ENCODE results near the gene PPBP.
"Not testable (repeated sequence)": the region's sequence is repeated elsewhere in the genome, so short reads cannot be mapped to it uniquely, and the experiment has no call there.

The PPBP gene

GRCh38 chr4:73952352-73952751 lies 35.6 kb downstream of the PPBP start:
- H3K27ac Mint-ChIP-seq, result no peak overlapping the region

GRCh38 chr4:73950376-73950920 lies 37.5 kb downstream of the PPBP start:
- H3K27ac Mint-ChIP-seq; H3K9me3 Mint-ChIP-seq; ATAC-seq (replicated peaks); H3K4me1 Mint-ChIP-seq (ENCODE audit: low read depth in 2 of 2); H3K36me3 Mint-ChIP-seq (ENCODE audit: insufficient read depth); DNase-seq; H3K27me3 Mint-ChIP-seq; H3K4me3 Mint-ChIP-seq: not testable (repeated sequence)

More at GRCh38 chr4:73952352-73952751, 35.6 kb downstream of the PPBP start:
- Mint-ChIP-seq H3K36me3 (ENCODE audit: insufficient read depth) (no peaks in the 10 kb centered on the region), H3K9me3 (peaks cover 0 to 6% of the 10 kb centered on the region in 2 donors), H3K4me3 (no peak overlapping the region), H3K4me1 (ENCODE audit: low read depth in 2 of 2) (no peaks in the 10 kb centered on the region), H3K27me3 (no peaks in the 10 kb centered on the region)
- ATAC-seq (replicated peaks) (no peak), DNase-seq (no peak)

- H3K27ac Mint-ChIP-seq, result no peak overlapping the region
- ATAC-seq (replicated peaks), result no peak
- no peak for DNase-seq
- peaks cover 5 to 15% of the 10 kb centered on the region in 2 donors for H3K27me3 Mint-ChIP-seq
- peaks cover 4% of the 10 kb centered on the region for H3K36me3 Mint-ChIP-seq (ENCODE audit: insufficient read depth)
- no peak overlapping the region for H3K4me3 Mint-ChIP-seq
- H3K4me1 Mint-ChIP-seq (ENCODE audit: low read depth in 2 of 2), result no peaks in the 10 kb centered on the region
- H3K9me3 Mint-ChIP-seq, result peaks cover 0 to 4% of the 10 kb centered on the region in 2 donors
Observed at GRCh38 chr4:73948990-73949706, 38.8 kb downstream of the PPBP start.

GRCh38 chr4:73948291-73948690 lies 39.7 kb downstream of the PPBP start:
- H3K9me3 Mint-ChIP-seq, result peaks cover 0 to 4% of the 10 kb centered on the region in 2 donors
- H3K4me1 Mint-ChIP-seq (ENCODE audit: low read depth in 2 of 2), result no peaks in the 10 kb centered on the region
- peaks cover 4% of the 10 kb centered on the region for H3K36me3 Mint-ChIP-seq (ENCODE audit: insufficient read depth)
- H3K4me3 Mint-ChIP-seq, result no peak overlapping the region
- ATAC-seq (replicated peaks) (no peak), DNase-seq (no peak)
- H3K27ac Mint-ChIP-seq, result no peak overlapping the region
- peaks cover 13 to 23% of the 10 kb centered on the region in 2 donors for H3K27me3 Mint-ChIP-seq

GRCh38 chr4:73947239-73947985 lies 40.6 kb downstream of the PPBP start:
- DNase-seq (no peak), ATAC-seq (replicated peaks) (no peak)
- no peaks in the 10 kb centered on the region for H3K4me1 Mint-ChIP-seq (ENCODE audit: low read depth in 2 of 2)
- peaks cover 4% of the 10 kb centered on the region for H3K36me3 Mint-ChIP-seq (ENCODE audit: insufficient read depth)
- no peak overlapping the region for H3K27ac Mint-ChIP-seq
- no peak overlapping the region for H3K4me3 Mint-ChIP-seq
- peaks cover 16 to 25% of the 10 kb centered on the region in 2 donors for H3K27me3 Mint-ChIP-seq
- H3K9me3 Mint-ChIP-seq, result peaks cover 0 to 3% of the 10 kb centered on the region in 2 donors

GRCh38 chr4:73945674-73946449 lies 42.1 kb downstream of the PPBP start:
- H3K27me3 Mint-ChIP-seq, result peaks cover 16 to 25% of the 10 kb centered on the region in 2 donors
- no peaks in the 10 kb centered on the region for H3K4me1 Mint-ChIP-seq (ENCODE audit: low read depth in 2 of 2)
- H3K36me3 Mint-ChIP-seq (ENCODE audit: insufficient read depth), result peaks cover 4% of the 10 kb centered on the region
- no peak overlapping the region for H3K27ac Mint-ChIP-seq
- ATAC-seq (replicated peaks), result no peak
- H3K9me3 Mint-ChIP-seq, result peaks cover 0 to 3% of the 10 kb centered on the region in 2 donors
- no peak overlapping the region for H3K4me3 Mint-ChIP-seq
- DNase-seq, result no peak

- H3K27ac Mint-ChIP-seq, result no peak overlapping the region
- H3K27me3 Mint-ChIP-seq, result peaks cover 16 to 25% of the 10 kb centered on the region in 2 donors
- H3K4me3 Mint-ChIP-seq, result no peak overlapping the region
- DNase-seq (no peak), ATAC-seq (replicated peaks) (no peak)
- H3K36me3 Mint-ChIP-seq (ENCODE audit: insufficient read depth), result peaks cover 4% of the 10 kb centered on the region
- H3K4me1 Mint-ChIP-seq (ENCODE audit: low read depth in 2 of 2), result no peaks in the 10 kb centered on the region
- peaks cover 0 to 3% of the 10 kb centered on the region in 2 donors for H3K9me3 Mint-ChIP-seq
Observed at GRCh38 chr4:73945140-73945539, 42.9 kb downstream of the PPBP start.

- no peak for ATAC-seq (replicated peaks)
- Mint-ChIP-seq H3K36me3 (ENCODE audit: insufficient read depth) (peaks cover 4% of the 10 kb centered on the region), H3K4me1 (ENCODE audit: low read depth in 2 of 2) (no peaks in the 10 kb centered on the region), H3K9me3 (peaks cover 0 to under 1% of the 10 kb centered on the region in 2 donors), H3K27ac (no peak overlapping the region), H3K27me3 (peaks cover 16 to 25% of the 10 kb centered on the region in 2 donors), H3K4me3 (no peak overlapping the region)
- no peak for DNase-seq
Observed at GRCh38 chr4:73944061-73944875, 43.7 kb downstream of the PPBP start.

GRCh38 chr4:73943555-73943954 lies 44.4 kb downstream of the PPBP start:
- peaks cover 4% of the 10 kb centered on the region for H3K36me3 Mint-ChIP-seq (ENCODE audit: insufficient read depth)
- ATAC-seq (replicated peaks), result no peak
- no peak overlapping the region for H3K4me3 Mint-ChIP-seq
- H3K27me3 Mint-ChIP-seq, result peaks cover 19 to 25% of the 10 kb centered on the region in 2 donors
- H3K9me3 Mint-ChIP-seq, result peaks cover under 1 to 7% of the 10 kb centered on the region in 2 donors
- no peaks in the 10 kb centered on the region for H3K4me1 Mint-ChIP-seq (ENCODE audit: low read depth in 2 of 2)
- H3K27ac Mint-ChIP-seq, result no peak overlapping the region
- no peak for DNase-seq

- Mint-ChIP-seq H3K9me3 (peaks cover 2 to 9% of the 10 kb centered on the region in 2 donors), H3K36me3 (ENCODE audit: insufficient read depth) (no peaks in the 10 kb centered on the region), H3K27me3 (peaks cover 0 to 4% of the 10 kb centered on the region in 2 donors), H3K4me3 (no peak overlapping the region), H3K27ac (no peak overlapping the region), H3K4me1 (ENCODE audit: low read depth in 2 of 2) (no peaks in the 10 kb centered on the region)
- DNase-seq (no peak), ATAC-seq (replicated peaks) (no peak)
Observed at GRCh38 chr4:73936969-73937368, 51.0 kb downstream of the PPBP start.
